ENCODE results near the gene ADH7. TPM values are rescaled to one million over a fixed set of nuclear protein-coding genes. Genes with fewer than 3 reads are reported as not detected.

Gene ADH7
- total and polyA plus RNA-seq, 9 of the 15 experiments (the other 6 are each of a cell fraction or from before 2014, with no cell fraction given) = not detected

Other genes with a start within 250 kb of the ADH7 start
Only the 7 nearest of the 8 such genes appear.
- gene ADH6, start 216.1 kb downstream of the ADH7 start, total RNA-seq (2014; rRNA removed) = not detected in 2 replicates
- gene ADH6, start 216.1 kb downstream of the ADH7 start, total RNA-seq (2014; rRNA removed; fragmentation: Illumina TruSeq; extraction: Trizol) = not detected in 2 replicates
- not detected in 2 replicates for gene ADH6, start 216.1 kb downstream of the ADH7 start, total RNA-seq (2015; rRNA removed; fragmentation: Illumina TruSeq; extraction: Trizol)
- not detected in 2 replicates for gene ADH6, start 216.1 kb downstream of the ADH7 start, total RNA-seq (2021)
- gene ADH6, start 216.1 kb downstream of the ADH7 start, polyA plus RNA-seq (2011; rRNA removed) = not detected in 2 replicates
- gene ADH6, start 216.1 kb downstream of the ADH7 start, polyA plus RNA-seq (2014; fragmentation: Illumina TruSeq; extraction: Trizol) = not detected in 2 replicates
- gene ADH6, start 216.1 kb downstream of the ADH7 start, polyA plus RNA-seq (2014; fragmentation: Nextera tagmentation; extraction: Ambion mirVana) = under 1 TPM in 1 of 2 experiments, not detected in 1; 0.13 TPM
- not detected in 2 replicates for gene ADH6, start 216.1 kb downstream of the ADH7 start, polyA plus RNA-seq (2014; rRNA removed)
- gene ADH1A, start 144.4 kb downstream of the ADH7 start, total RNA-seq (2014; rRNA removed) = not detected in 2 replicates
- not detected in 2 replicates for gene ADH1A, start 144.4 kb downstream of the ADH7 start, total RNA-seq (2014; rRNA removed; fragmentation: Illumina TruSeq; extraction: Trizol)
- gene ADH1A, start 144.4 kb downstream of the ADH7 start, total RNA-seq (2015; rRNA removed; fragmentation: Illumina TruSeq; extraction: Trizol) = not detected in 2 replicates
- not detected in 2 replicates for gene ADH1A, start 144.4 kb downstream of the ADH7 start, total RNA-seq (2021)
- not detected in 2 replicates for gene ADH1A, start 144.4 kb downstream of the ADH7 start, polyA plus RNA-seq (2011; rRNA removed)
- gene ADH1A, start 144.4 kb downstream of the ADH7 start, polyA plus RNA-seq (2014; fragmentation: Illumina TruSeq; extraction: Trizol) = not detected in 2 replicates
- not detected for gene ADH1A, start 144.4 kb downstream of the ADH7 start, polyA plus RNA-seq (2014; fragmentation: Nextera tagmentation; extraction: Ambion mirVana)
- gene ADH1A, start 144.4 kb downstream of the ADH7 start, polyA plus RNA-seq (2014; rRNA removed) = not detected in 2 replicates
- not detected in 2 replicates for gene ADH1B, start 113.9 kb downstream of the ADH7 start, total RNA-seq (2014; rRNA removed)
- gene ADH1B, start 113.9 kb downstream of the ADH7 start, total RNA-seq (2014; rRNA removed; fragmentation: Illumina TruSeq; extraction: Trizol) = not detected in 2 replicates
- gene ADH1B, start 113.9 kb downstream of the ADH7 start, total RNA-seq (2015; rRNA removed; fragmentation: Illumina TruSeq; extraction: Trizol) = not detected in 2 replicates
- 0.71 and 1.0 TPM in 2 replicates for gene ADH1B, start 113.9 kb downstream of the ADH7 start, total RNA-seq (2021)
- gene ADH1B, start 113.9 kb downstream of the ADH7 start, polyA plus RNA-seq (2011; rRNA removed) = not detected in 2 replicates
- not detected in 2 replicates for gene ADH1B, start 113.9 kb downstream of the ADH7 start, polyA plus RNA-seq (2014; fragmentation: Illumina TruSeq; extraction: Trizol)
- not detected for gene ADH1B, start 113.9 kb downstream of the ADH7 start, polyA plus RNA-seq (2014; fragmentation: Nextera tagmentation; extraction: Ambion mirVana)
- not detected in 2 replicates for gene ADH1B, start 113.9 kb downstream of the ADH7 start, polyA plus RNA-seq (2014; rRNA removed)
- gene ADH1C, start 82.6 kb downstream of the ADH7 start, total RNA-seq (2014; rRNA removed) = not detected in 2 replicates
- not detected in 2 replicates for gene ADH1C, start 82.6 kb downstream of the ADH7 start, total RNA-seq (2014; rRNA removed; fragmentation: Illumina TruSeq; extraction: Trizol)
- not detected in 2 replicates for gene ADH1C, start 82.6 kb downstream of the ADH7 start, total RNA-seq (2015; rRNA removed; fragmentation: Illumina TruSeq; extraction: Trizol)
- 0.34 and 0.40 TPM in 2 replicates for gene ADH1C, start 82.6 kb downstream of the ADH7 start, total RNA-seq (2021)
- gene ADH1C, start 82.6 kb downstream of the ADH7 start, polyA plus RNA-seq (2011; rRNA removed) = not detected in 2 replicates
- not detected in 2 replicates for gene ADH1C, start 82.6 kb downstream of the ADH7 start, polyA plus RNA-seq (2014; fragmentation: Illumina TruSeq; extraction: Trizol)
- not detected for gene ADH1C, start 82.6 kb downstream of the ADH7 start, polyA plus RNA-seq (2014; fragmentation: Nextera tagmentation; extraction: Ambion mirVana)
- not detected in 2 replicates for gene ADH1C, start 82.6 kb downstream of the ADH7 start, polyA plus RNA-seq (2014; rRNA removed)
- not detected in 2 replicates for gene C4orf17, start 75.7 kb upstream of the ADH7 start, total RNA-seq (2014; rRNA removed)
- not detected in 2 replicates for gene C4orf17, start 75.7 kb upstream of the ADH7 start, total RNA-seq (2014; rRNA removed; fragmentation: Illumina TruSeq; extraction: Trizol)
- gene C4orf17, start 75.7 kb upstream of the ADH7 start, total RNA-seq (2015; rRNA removed; fragmentation: Illumina TruSeq; extraction: Trizol) = not detected in 2 replicates
- gene C4orf17, start 75.7 kb upstream of the ADH7 start, total RNA-seq (2021) = not detected in 2 replicates
- not detected in 2 replicates for gene C4orf17, start 75.7 kb upstream of the ADH7 start, polyA plus RNA-seq (2011; rRNA removed)
- not detected in 2 replicates for gene C4orf17, start 75.7 kb upstream of the ADH7 start, polyA plus RNA-seq (2014; fragmentation: Illumina TruSeq; extraction: Trizol)
- gene C4orf17, start 75.7 kb upstream of the ADH7 start, polyA plus RNA-seq (2014; fragmentation: Nextera tagmentation; extraction: Ambion mirVana) = not detected
- gene C4orf17, start 75.7 kb upstream of the ADH7 start, polyA plus RNA-seq (2014; rRNA removed) = not detected in 2 replicates
- gene TRMT10A, start 128.7 kb upstream of the ADH7 start, total RNA-seq (2014; rRNA removed) = 9.1 and 9.4 TPM in 2 replicates
- 12.9 and 14.4 TPM in 2 replicates for gene TRMT10A, start 128.7 kb upstream of the ADH7 start, total RNA-seq (2014; rRNA removed; fragmentation: Illumina TruSeq; extraction: Trizol)
- 12.6 and 12.7 TPM in 2 replicates for gene TRMT10A, start 128.7 kb upstream of the ADH7 start, total RNA-seq (2015; rRNA removed; fragmentation: Illumina TruSeq; extraction: Trizol)
- gene TRMT10A, start 128.7 kb upstream of the ADH7 start, total RNA-seq (2021) = 6.5 and 7.7 TPM in 2 replicates
- 7.2 and 9.7 TPM in 2 replicates for gene TRMT10A, start 128.7 kb upstream of the ADH7 start, polyA plus RNA-seq (2011; rRNA removed)
- 11.1 and 13.8 TPM in 2 replicates for gene TRMT10A, start 128.7 kb upstream of the ADH7 start, polyA plus RNA-seq (2014; fragmentation: Illumina TruSeq; extraction: Trizol)
- gene TRMT10A, start 128.7 kb upstream of the ADH7 start, polyA plus RNA-seq (2014; fragmentation: Nextera tagmentation; extraction: Ambion mirVana) = 10 to 100 TPM; 13.1 to 16.1 TPM
- 9.0 and 10.6 TPM in 2 replicates for gene TRMT10A, start 128.7 kb upstream of the ADH7 start, polyA plus RNA-seq (2014; rRNA removed)
- not detected in 2 replicates for gene MTTP, start 139.5 kb upstream of the ADH7 start, total RNA-seq (2014; rRNA removed)
- gene MTTP, start 139.5 kb upstream of the ADH7 start, total RNA-seq (2014; rRNA removed; fragmentation: Illumina TruSeq; extraction: Trizol) = 0.06 and 0.29 TPM in 2 replicates
- gene MTTP, start 139.5 kb upstream of the ADH7 start, total RNA-seq (2015; rRNA removed; fragmentation: Illumina TruSeq; extraction: Trizol) = 0.22 TPM in 1 of 2 replicates, not detected in the other
- 0.04 and 0.40 TPM in 2 replicates for gene MTTP, start 139.5 kb upstream of the ADH7 start, total RNA-seq (2021)
- gene MTTP, start 139.5 kb upstream of the ADH7 start, polyA plus RNA-seq (2011; rRNA removed) = not detected in 2 replicates
- 0.04 TPM in 1 of 2 replicates, not detected in the other for gene MTTP, start 139.5 kb upstream of the ADH7 start, polyA plus RNA-seq (2014; fragmentation: Illumina TruSeq; extraction: Trizol)
- gene MTTP, start 139.5 kb upstream of the ADH7 start, polyA plus RNA-seq (2014; fragmentation: Nextera tagmentation; extraction: Ambion mirVana) = under 1 TPM; 0.01 to 0.03 TPM
- gene MTTP, start 139.5 kb upstream of the ADH7 start, polyA plus RNA-seq (2014; rRNA removed) = 0.01 TPM in 1 of 2 replicates, not detected in the other